Endothelial cell of umbilical vein (primary cell): ENCODE results near the gene CNR2. TPM values are rescaled to one million over a fixed set of nuclear protein-coding genes. Genes with fewer than 3 reads are reported as not detected.

Experiments
- BruUV-seq: library from RNA; stranded (reverse); fragments of 400-500 nt; replicated peaks from 2 replicates; lab custom pipeline; 2021; lab: Mats Ljungman, UMichigan
- CTCF ChIA-PET: fragments of 300-600, 350-600 bp; sonication (Branson Sonifier 250); formaldehyde crosslinking; loops from one replicate; lab custom pipeline; 2021; ENCODE audit warnings: antibody characterized with exemption, inconsistent platforms; lab: Charles Lee
- POLR2A ChIA-PET: fragments of 300-600, 350-600 bp; sonication (Branson Sonifier 250); formaldehyde crosslinking; loops from one replicate; lab custom pipeline; 2021; ENCODE audit warnings: antibody characterized with exemption, inconsistent platforms; lab: Charles Lee
- DNase-seq: peaks from one replicate; pipeline ENCODE4 v3.0.0-alpha.2; 2011; ENCODE audit warnings: low read depth, low spot score
- FAIRE-seq: peaks from 2 replicates; lab custom pipeline; 2011; peaks lifted over from hg19 to GRCh38; lab: Jason Lieb, UNC
- H2AFZ ChIP-seq: 2 replicates; pipeline ENCODE4 v1.6.0; 2012; ENCODE audit warnings: low read depth, low read length, control low read depth, inconsistent platforms
- H3K27ac ChIP-seq: 2 replicates; pipeline ENCODE4 v1.5.1; 2011; ENCODE audit warnings: low read depth, mild to moderate bottlenecking, control low read depth, low read length, moderate library complexity; ENCODE audit not compliant: insufficient read depth
- H3K27me3 ChIP-seq, 2 experiments: 2 replicates each; pipeline versions ENCODE4 v1.6.0 to v1.6.1; 2011; ENCODE audit warnings: low read length in 2 of 2, mixed read lengths in 1 of 2; ENCODE audit not compliant: control insufficient read depth in 2 of 2, insufficient read depth in 2 of 2
- H3K36me3 ChIP-seq, 2 experiments: 2 replicates in 1 of 2; 3 replicates in 1 of 2; pipeline ENCODE4 v1.5.1; 2011; ENCODE audit warnings: low read length in 2 of 2, mild to moderate bottlenecking in 1 of 2, moderate library complexity in 1 of 2; ENCODE audit not compliant: control insufficient read depth in 2 of 2, insufficient read depth in 2 of 2; ENCODE audit errors: extremely low read depth in 1 of 2
- H3K4me1 ChIP-seq: 3 replicates; pipeline ENCODE4 v1.5.1; 2011; ENCODE audit warnings: mild to moderate bottlenecking, low read length; ENCODE audit not compliant: control insufficient read depth, insufficient read depth; ENCODE audit errors: extremely low read depth
- H3K4me2 ChIP-seq: 2 replicates; pipeline ENCODE4 v1.6.1; 2011; ENCODE audit warnings: low read length, control low read depth, mixed read lengths; ENCODE audit not compliant: insufficient read depth
- H3K4me3 ChIP-seq, 3 experiments: fragments of 200-600 bp in 1 of 3; sonication (generic), shearing (Covaris generic) in 1 of 3; replicated peaks in 1 of 3; 2 replicates each; pipeline ENCODE4 v1.5.1; 2011 to 2016; ENCODE audit warnings: control low read depth in 3 of 3, low read length in 3 of 3, mild to moderate bottlenecking in 2 of 3, inconsistent platforms in 1 of 3, low read depth in 1 of 3, moderate library complexity in 1 of 3; ENCODE audit not compliant: insufficient read depth in 1 of 3
- H3K79me2 ChIP-seq: 2 replicates; pipeline ENCODE4 v1.6.0; 2012; ENCODE audit warnings: low read length, inconsistent platforms; ENCODE audit not compliant: control insufficient read depth, insufficient read depth
- H3K9ac ChIP-seq: replicated peaks from 2 replicates; pipeline ENCODE3; 2011; ENCODE audit warnings: low read length, control low read depth; ENCODE audit not compliant: insufficient read depth; ENCODE audit errors: extremely low read depth
- H3K9me1 ChIP-seq: replicated peaks from 3 replicates; pipeline ENCODE4 v1.6.0; 2011; ENCODE audit warnings: mild to moderate bottlenecking, low read length; ENCODE audit not compliant: control insufficient read depth, insufficient read depth; ENCODE audit errors: extremely low read depth
- H3K9me3 ChIP-seq: replicated peaks from 2 replicates; pipeline ENCODE4 v1.5.1; 2012; ENCODE audit warnings: low read length, inconsistent platforms; ENCODE audit not compliant: control insufficient read depth, insufficient read depth
- H4K20me1 ChIP-seq: replicated peaks from 2 replicates; pipeline ENCODE3; 2011; ENCODE audit warnings: mild to moderate bottlenecking, low read length; ENCODE audit not compliant: control insufficient read depth, insufficient read depth; ENCODE audit errors: extremely low read depth
- EZH2 ChIP-seq: IDR thresholded peaks from 2 replicates; pipeline ENCODE4 v1.6.1; 2012; ENCODE audit warnings: borderline replicate concordance, low read depth, mild to moderate bottlenecking, moderate library complexity, low read length, inconsistent platforms; ENCODE audit not compliant: severe bottlenecking
- FOS ChIP-seq: IDR thresholded peaks from 2 replicates; pipeline ENCODE4 v1.6.1; 2011; ENCODE audit warnings: mild to moderate bottlenecking, low read length, moderate library complexity, borderline replicate concordance; ENCODE audit not compliant: insufficient read depth
- GATA2 ChIP-seq: IDR thresholded peaks from 2 replicates; pipeline ENCODE4 v1.7.0; 2011; ENCODE audit warnings: low read depth, mild to moderate bottlenecking, moderate library complexity, mixed read lengths, low read length; ENCODE audit not compliant: insufficient read length, insufficient read depth
- JUN ChIP-seq: IDR thresholded peaks from 2 replicates; pipeline ENCODE4 v1.6.1; 2011; ENCODE audit warnings: borderline replicate concordance, low read depth; ENCODE audit not compliant: insufficient read length, insufficient read depth
- MAX ChIP-seq: IDR thresholded peaks from 2 replicates; pipeline ENCODE4 v1.6.1; 2011; ENCODE audit not compliant: insufficient read depth, insufficient read length
- MYC ChIP-seq: IDR thresholded peaks from one replicate; pipeline ENCODE4 v1.6.1; 2011; ENCODE audit warnings: mild to moderate bottlenecking, low read depth, low read length
- POLR2A ChIP-seq: IDR thresholded peaks from 2 replicates; pipeline ENCODE4 v1.6.1; 2012; ENCODE audit warnings: low read depth, mild to moderate bottlenecking, control low read depth, low read length
- POLR2AphosphoS5 ChIP-seq: IDR thresholded peaks from 2 replicates; pipeline ENCODE4 v1.6.1; 2012; ENCODE audit warnings: low read depth, mild to moderate bottlenecking, control low read depth, low read length, moderate library complexity; ENCODE audit not compliant: insufficient read depth
- dilution Hi-C: fragments of 300-500 bp; cut with MboI; formaldehyde crosslinking; loops from one replicate; pipeline ENCODE4 v1.15.0; 2019; ENCODE audit warnings: low sequenced_read_pairs; ENCODE audit not compliant: extremely low pct_ligation_motif_present
- intact Hi-C: fragments of 100-400 bp; cut with micrococcal nuclease; formaldehyde crosslinking; loops from one replicate; pipeline ENCODE4 v1.10.0; 2022
- polyA plus RNA-seq, 4 experiments: library from polyadenylated mRNA; depleted of rRNA in 3 of 4; stranded (reverse) in 3 of 4; unstranded in 1 of 4; fragments of >200 nt; gene quantifications; 2 replicates each; pipeline versions ENCODE4 v1.2.1 to v1.2.3, GENCODE V29; 2011 to 2012; ENCODE audit warnings: missing spikeins in 1 of 4
- total RNA-seq: library from RNA; stranded (reverse); gene quantifications from 2 replicates; pipeline ENCODE4 v1.2.3, GENCODE V29; 2021
- TF ChIP-seq, protein P1 (sequence below), 2 donors: IDR thresholded peaks; 1 replicate in 1 of 2; 2 replicates in 1 of 2; pipeline ENCODE4 v1.5.1; 2011; ENCODE audit warnings: low read length in 2 of 2, mild to moderate bottlenecking in 2 of 2, moderate library complexity in 2 of 2, control low read depth in 1 of 2, inconsistent platforms in 1 of 2, low read depth in 1 of 2; ENCODE audit not compliant: insufficient read depth in 1 of 2; ENCODE audit errors: extremely low read depth in 1 of 2

Gene CNR2
- total and polyA plus RNA-seq, 2 donors (not counting 3 experiments of a cell fraction or from before 2014, with no cell fraction given): not detected

GRCh38 chr1:23878668-23879067 is 34.5 kb downstream of the CNR2 start:
- POLR2A ChIA-PET: no interaction called here
- no peak overlapping the region for H3K4me3 ChIP-seq
- CTCF ChIA-PET: no interaction called here
- H3K27me3 ChIP-seq: no peaks in the 10 kb centered on the region
- intact Hi-C loops (no loop called here), dilution Hi-C loops (no loop called here)
- H3K9me1 ChIP-seq: no peaks in the 10 kb centered on the region
- H3K36me3 ChIP-seq: no peaks in the 10 kb centered on the region
- no peak overlapping the region for H3K4me2 ChIP-seq
- TF ChIP-seq POLR2AphosphoS5 (no peak), EZH2 (no peak), FOS (no peak), POLR2A (no peak), MAX (no peak), MYC (no peak), JUN (no peak), GATA2 (no peak)
- TF ChIP-seq, protein P1, sequence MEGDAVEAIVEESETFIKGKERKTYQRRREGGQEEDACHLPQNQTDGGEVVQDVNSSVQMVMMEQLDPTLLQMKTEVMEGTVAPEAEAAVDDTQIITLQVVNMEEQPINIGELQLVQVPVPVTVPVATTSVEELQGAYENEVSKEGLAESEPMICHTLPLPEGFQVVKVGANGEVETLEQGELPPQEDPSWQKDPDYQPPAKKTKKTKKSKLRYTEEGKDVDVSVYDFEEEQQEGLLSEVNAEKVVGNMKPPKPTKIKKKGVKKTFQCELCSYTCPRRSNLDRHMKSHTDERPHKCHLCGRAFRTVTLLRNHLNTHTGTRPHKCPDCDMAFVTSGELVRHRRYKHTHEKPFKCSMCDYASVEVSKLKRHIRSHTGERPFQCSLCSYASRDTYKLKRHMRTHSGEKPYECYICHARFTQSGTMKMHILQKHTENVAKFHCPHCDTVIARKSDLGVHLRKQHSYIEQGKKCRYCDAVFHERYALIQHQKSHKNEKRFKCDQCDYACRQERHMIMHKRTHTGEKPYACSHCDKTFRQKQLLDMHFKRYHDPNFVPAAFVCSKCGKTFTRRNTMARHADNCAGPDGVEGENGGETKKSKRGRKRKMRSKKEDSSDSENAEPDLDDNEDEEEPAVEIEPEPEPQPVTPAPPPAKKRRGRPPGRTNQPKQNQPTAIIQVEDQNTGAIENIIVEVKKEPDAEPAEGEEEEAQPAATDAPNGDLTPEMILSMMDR (IDR thresholded peaks at IDR 0.05; ENCODE audit: extremely low read depth in 1 of 2, insufficient read depth in 1 of 2, low read depth in 1 of 2, low read length in 2 of 2): no peak
- no peaks in the 10 kb centered on the region for H4K20me1 ChIP-seq
- no peak overlapping the region for H2AFZ ChIP-seq
- H3K9ac ChIP-seq: no peak overlapping the region
- FAIRE-seq (no peak), DNase-seq (no peak)
- BruUV-seq: no TSS peak
- H3K9me3 ChIP-seq: peaks cover 3% of the 10 kb centered on the region
- no peak overlapping the region for H3K27ac ChIP-seq
- no peaks in the 10 kb centered on the region for H3K79me2 ChIP-seq
- no peaks in the 10 kb centered on the region for H3K4me1 ChIP-seq
